ENCODE measurements around the gene SSC4D. TPM values are rescaled to one million over a fixed set of nuclear protein-coding genes. Genes with fewer than 3 reads are reported as not detected.

SSC4D gene
- total RNA-seq, 2 experiments from 2014 or later = 0.44 TPM; not detected in 1

- H3K9me3 ChIP-seq (ENCODE audit: low read length) = no peaks in the 10 kb centered on the region
- H3K4me3 ChIP-seq (ENCODE audit: low read depth, low read length, poor library complexity, severe bottlenecking) = no peak overlapping the region
- no peak overlapping the region for H2AFZ ChIP-seq (ENCODE audit: low read length)
- ChIA-PET POLR2A (no interaction called here), CTCF (ENCODE audit: unreplicated experiment) (no interaction called here)
- no peak for DNase-seq (ENCODE audit: low spot score)
- BruUV-seq (replicated peaks) = no TSS peak
- H3K4me2 ChIP-seq (ENCODE audit: low read length) = no peak overlapping the region
- H3K4me1 ChIP-seq (ENCODE audit: insufficient read depth, low read length, poor library complexity, severe bottlenecking) = no peaks in the 10 kb centered on the region
- no peaks in the 10 kb centered on the region for H3K9me2 ChIP-seq (ENCODE audit: insufficient read depth, low read length)
- no peaks in the 10 kb centered on the region for H4K20me1 ChIP-seq (ENCODE audit: insufficient read depth, low read length)
- H3K36me3 ChIP-seq (ENCODE audit: insufficient read depth, low read length) = no peaks in the 10 kb centered on the region
- TF ChIP-seq CTCF (conservative IDR thresholded peaks at IDR 0.05; ENCODE audit: low read length) = no peak
- TF ChIP-seq EZH2phosphoT487 (IDR thresholded peaks at IDR 0.05; ENCODE audit: borderline replicate concordance, low read depth, low read length) = no peak
- intact Hi-C loops (cut with micrococcal nuclease; ENCODE audit: unreplicated experiment) = no loop called here
- no peaks in the 10 kb centered on the region for H3K79me2 ChIP-seq (ENCODE audit: insufficient read depth, low read depth, low read length)
- no peak overlapping the region for H3K27ac ChIP-seq (ENCODE audit: low read depth, low read length, poor library complexity, severe bottlenecking)
Observed at GRCh38 chr7:76428868-76429805, 19.6 kb upstream of the SSC4D start.

- no peak for TF ChIP-seq CTCF (conservative IDR thresholded peaks at IDR 0.05; ENCODE audit: low read length)
- no peak for TF ChIP-seq EZH2phosphoT487 (IDR thresholded peaks at IDR 0.05; ENCODE audit: borderline replicate concordance, low read depth, low read length)
- intact Hi-C loops (cut with micrococcal nuclease; ENCODE audit: unreplicated experiment) = no loop called here
- no TSS peak for BruUV-seq (replicated peaks)
- H3K27ac ChIP-seq (ENCODE audit: low read depth, low read length, poor library complexity, severe bottlenecking) = no peak overlapping the region
- H2AFZ ChIP-seq (ENCODE audit: low read length) = no peak overlapping the region
- H3K4me3 ChIP-seq (ENCODE audit: low read depth, low read length, poor library complexity, severe bottlenecking) = no peak overlapping the region
- no peaks in the 10 kb centered on the region for H3K9me3 ChIP-seq (ENCODE audit: low read length)
- no peaks in the 10 kb centered on the region for H4K20me1 ChIP-seq (ENCODE audit: insufficient read depth, low read length)
- no peaks in the 10 kb centered on the region for H3K9me2 ChIP-seq (ENCODE audit: insufficient read depth, low read length)
- H3K36me3 ChIP-seq (ENCODE audit: insufficient read depth, low read length) = no peaks in the 10 kb centered on the region
- H3K4me2 ChIP-seq (ENCODE audit: low read length) = no peak overlapping the region
- no peaks in the 10 kb centered on the region for H3K4me1 ChIP-seq (ENCODE audit: insufficient read depth, low read length, poor library complexity, severe bottlenecking)
- ChIA-PET CTCF (ENCODE audit: unreplicated experiment) (no interaction called here), POLR2A (no interaction called here)
- DNase-seq (ENCODE audit: low spot score) = no peak
- no peaks in the 10 kb centered on the region for H3K79me2 ChIP-seq (ENCODE audit: insufficient read depth, low read depth, low read length)
Observed at GRCh38 chr7:76428149-76428823, 18.8 kb upstream of the SSC4D start.

GRCh38 chr7:76427635-76428034, 18.1 kb upstream of the SSC4D start:
- intact Hi-C loops (cut with micrococcal nuclease; ENCODE audit: unreplicated experiment) = no loop called here
- Histone ChIP-seq H3K27ac (ENCODE audit: low read depth, low read length, poor library complexity, severe bottlenecking) (no peak overlapping the region), H2AFZ (ENCODE audit: low read length) (no peak overlapping the region), H3K9me2 (ENCODE audit: insufficient read depth, low read length) (no peaks in the 10 kb centered on the region), H3K4me2 (ENCODE audit: low read length) (no peak overlapping the region), H3K4me3 (ENCODE audit: low read depth, low read length, poor library complexity, severe bottlenecking) (no peak overlapping the region), H3K79me2 (ENCODE audit: insufficient read depth, low read depth, low read length) (no peaks in the 10 kb centered on the region), H3K4me1 (ENCODE audit: insufficient read depth, low read length, poor library complexity, severe bottlenecking) (no peaks in the 10 kb centered on the region), H3K36me3 (ENCODE audit: insufficient read depth, low read length) (no peaks in the 10 kb centered on the region), H4K20me1 (ENCODE audit: insufficient read depth, low read length) (no peaks in the 10 kb centered on the region), H3K9me3 (ENCODE audit: low read length) (no peaks in the 10 kb centered on the region)
- POLR2A ChIA-PET = no interaction called here
- CTCF ChIA-PET (ENCODE audit: unreplicated experiment) = no interaction called here
- no peak for DNase-seq (ENCODE audit: low spot score)
- no TSS peak for BruUV-seq (replicated peaks)
- no peak for TF ChIP-seq EZH2phosphoT487 (IDR thresholded peaks at IDR 0.05; ENCODE audit: borderline replicate concordance, low read depth, low read length)
- no peak for TF ChIP-seq CTCF (conservative IDR thresholded peaks at IDR 0.05; ENCODE audit: low read length)
